Measurements from ENCODE around the gene CLSTN2.

CLSTN2 gene

DNA sequence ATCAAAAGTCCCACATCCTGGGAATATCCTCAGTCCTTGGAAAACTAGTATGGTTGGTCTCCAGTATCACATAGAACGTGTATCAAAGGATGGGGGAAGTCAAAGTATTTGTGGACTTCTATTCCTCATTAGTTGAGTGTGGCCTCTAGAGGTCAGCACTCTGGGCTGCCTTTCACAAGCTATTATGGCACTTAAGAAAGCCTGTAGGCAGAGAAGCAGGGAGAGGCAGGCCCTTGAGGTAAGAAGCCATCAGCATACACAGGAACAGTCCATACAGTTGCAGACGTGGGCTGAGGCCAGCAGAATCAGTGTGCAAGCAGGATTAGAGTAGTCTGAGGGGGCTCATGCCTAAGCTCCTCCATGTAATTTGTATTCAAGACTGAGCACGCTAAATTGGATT, 341.7 kb downstream of the CLSTN2 start:
- Mint-ChIP-seq H3K9me3 (no peaks in the 10 kb centered on the region), H3K4me3 (no peak overlapping the region), H3K4me1 (ENCODE audit: low read depth) (no peaks in the 10 kb centered on the region), H3K27ac (no peak overlapping the region), H3K27me3 (ENCODE audit: low read depth) (peaks cover 2% of the 10 kb centered on the region), H3K36me3 (ENCODE audit: low read depth) (no peaks in the 10 kb centered on the region)
- no peak for DNase-seq (ENCODE audit: low spot score)

DNA sequence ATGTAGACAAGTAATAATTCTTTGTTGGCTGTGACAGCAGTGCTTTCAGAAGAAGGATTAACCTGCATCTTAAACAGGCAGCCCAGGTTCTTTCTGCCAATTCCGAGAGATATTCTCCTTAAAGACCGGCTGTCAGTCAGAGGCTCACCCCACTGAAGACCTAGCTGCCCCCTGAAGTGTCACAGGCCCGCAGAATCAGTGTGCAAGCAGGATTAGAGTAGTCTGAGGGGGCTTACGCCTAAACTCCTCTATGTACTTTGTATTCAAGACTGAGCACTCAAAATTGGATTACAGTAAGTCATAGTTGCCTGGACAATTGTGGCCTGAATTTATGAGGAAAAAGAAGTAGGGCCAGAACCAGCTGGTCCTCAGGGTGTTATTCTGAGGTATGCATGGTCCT, 342.9 kb downstream of the CLSTN2 start:
- Mint-ChIP-seq H3K27ac (no peak overlapping the region), H3K4me3 (no peak overlapping the region), H3K4me1 (ENCODE audit: low read depth) (no peaks in the 10 kb centered on the region), H3K27me3 (ENCODE audit: low read depth) (peaks cover 2% of the 10 kb centered on the region), H3K36me3 (ENCODE audit: low read depth) (no peaks in the 10 kb centered on the region), H3K9me3 (no peaks in the 10 kb centered on the region)
- DNase-seq (ENCODE audit: low spot score), result no peak

DNA sequence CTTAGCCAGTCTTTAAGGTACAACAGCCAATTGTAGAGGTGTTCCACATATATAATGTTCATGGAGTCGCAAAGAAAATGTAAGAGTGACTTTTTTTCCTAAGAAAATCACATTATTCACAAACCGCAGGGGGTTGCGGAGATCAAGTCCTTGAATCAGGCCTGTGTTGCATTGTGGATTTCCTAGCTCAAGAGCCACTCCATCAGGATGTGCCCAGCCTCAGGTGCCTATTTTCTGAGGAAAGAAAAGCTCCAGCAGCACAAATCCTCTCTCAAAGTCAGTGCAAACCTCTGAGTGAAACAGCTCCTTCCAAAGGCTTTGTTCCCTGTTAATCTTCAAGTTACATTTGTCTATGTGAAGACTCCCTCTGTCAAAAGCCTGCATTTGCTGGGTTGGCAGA, 349.4 kb downstream of the CLSTN2 start:
- Mint-ChIP-seq H3K4me3 (no peak overlapping the region), H3K4me1 (ENCODE audit: low read depth) (no peaks in the 10 kb centered on the region), H3K27me3 (ENCODE audit: low read depth) (peaks cover 4% of the 10 kb centered on the region), H3K36me3 (ENCODE audit: low read depth) (no peaks in the 10 kb centered on the region), H3K27ac (no peak overlapping the region), H3K9me3 (no peaks in the 10 kb centered on the region)
- no peak for DNase-seq (ENCODE audit: low spot score)

DNA sequence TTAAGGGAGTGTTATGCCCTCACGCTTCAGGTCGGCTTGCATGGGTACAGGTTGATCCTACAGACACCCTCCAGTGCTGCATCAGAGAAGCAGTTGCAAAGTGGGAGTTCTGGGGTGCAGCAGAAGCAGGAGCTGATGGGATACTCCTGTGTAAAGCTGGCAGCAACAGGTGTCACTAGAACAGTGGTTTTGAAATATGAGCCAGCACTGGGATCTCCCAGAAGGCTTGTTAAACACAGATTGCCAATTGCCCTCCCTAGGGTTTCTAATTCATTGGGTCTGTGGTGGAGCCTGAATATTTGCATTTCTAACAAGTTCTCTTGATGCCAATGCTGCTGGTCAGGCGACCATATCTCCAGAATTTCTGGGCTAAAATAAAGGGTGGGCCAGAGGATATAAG, 350.4 kb downstream of the CLSTN2 start:
- Mint-ChIP-seq H3K4me3 (no peak overlapping the region), H3K27ac (no peak overlapping the region), H3K27me3 (ENCODE audit: low read depth) (peaks cover 2% of the 10 kb centered on the region), H3K9me3 (no peaks in the 10 kb centered on the region), H3K4me1 (ENCODE audit: low read depth) (no peaks in the 10 kb centered on the region), H3K36me3 (ENCODE audit: low read depth) (no peaks in the 10 kb centered on the region)
- DNase-seq (ENCODE audit: low spot score), result no peak

DNA sequence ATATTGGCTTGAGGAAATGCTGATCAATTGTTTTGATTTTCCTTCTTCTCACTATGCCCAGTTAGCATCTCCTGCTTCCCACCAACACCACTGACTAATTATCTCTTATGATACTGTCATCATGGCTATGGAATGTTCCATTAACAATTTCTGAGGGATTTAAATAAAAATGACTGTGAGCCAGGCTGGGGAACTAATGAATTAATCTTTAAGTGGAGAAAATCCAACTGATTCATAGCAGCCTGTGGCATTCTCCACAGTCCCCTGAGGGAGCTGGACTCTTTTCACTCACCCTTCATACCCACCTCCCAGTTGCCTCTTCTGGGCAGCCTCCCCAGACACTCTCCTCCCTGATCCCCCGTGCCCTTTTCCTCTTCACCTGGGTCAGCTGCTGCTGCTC, 353.6 kb downstream of the CLSTN2 start:
- Mint-ChIP-seq H3K36me3 (ENCODE audit: low read depth) (no peaks in the 10 kb centered on the region), H3K4me1 (ENCODE audit: low read depth) (no peaks in the 10 kb centered on the region), H3K4me3 (no peak overlapping the region), H3K27ac (no peak overlapping the region), H3K9me3 (no peaks in the 10 kb centered on the region), H3K27me3 (ENCODE audit: low read depth) (peaks cover 2% of the 10 kb centered on the region)
- DNase-seq (ENCODE audit: low spot score), result no peak

DNA sequence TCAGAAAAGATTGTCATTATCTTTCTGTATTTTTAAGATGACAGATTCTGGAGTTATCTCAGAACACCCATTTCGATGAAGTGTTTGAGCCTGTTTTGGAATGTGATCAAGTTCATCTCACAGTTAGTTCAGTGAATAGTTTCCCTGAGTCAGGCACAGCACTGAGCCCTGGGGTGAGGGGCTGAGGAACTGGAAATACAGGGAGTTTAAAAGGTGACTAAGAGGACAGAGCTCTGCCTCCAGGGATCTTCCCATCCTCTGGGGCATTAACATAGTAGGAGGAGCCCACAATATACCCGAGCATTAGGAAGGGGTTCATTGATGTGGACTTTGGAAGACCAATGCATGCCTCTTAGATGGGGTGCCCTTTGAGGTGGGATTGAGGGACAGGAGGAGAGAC, 355.1 kb downstream of the CLSTN2 start:
- H3K4me1 Mint-ChIP-seq (ENCODE audit: low read depth), result no peaks in the 10 kb centered on the region
- no peak overlapping the region for H3K27ac Mint-ChIP-seq
- no peaks in the 10 kb centered on the region for H3K9me3 Mint-ChIP-seq
- no peak overlapping the region for H3K4me3 Mint-ChIP-seq
- DNase-seq (ENCODE audit: low spot score), result no peak
- no peaks in the 10 kb centered on the region for H3K36me3 Mint-ChIP-seq (ENCODE audit: low read depth)
- H3K27me3 Mint-ChIP-seq (ENCODE audit: low read depth), result peaks cover 2% of the 10 kb centered on the region

DNA sequence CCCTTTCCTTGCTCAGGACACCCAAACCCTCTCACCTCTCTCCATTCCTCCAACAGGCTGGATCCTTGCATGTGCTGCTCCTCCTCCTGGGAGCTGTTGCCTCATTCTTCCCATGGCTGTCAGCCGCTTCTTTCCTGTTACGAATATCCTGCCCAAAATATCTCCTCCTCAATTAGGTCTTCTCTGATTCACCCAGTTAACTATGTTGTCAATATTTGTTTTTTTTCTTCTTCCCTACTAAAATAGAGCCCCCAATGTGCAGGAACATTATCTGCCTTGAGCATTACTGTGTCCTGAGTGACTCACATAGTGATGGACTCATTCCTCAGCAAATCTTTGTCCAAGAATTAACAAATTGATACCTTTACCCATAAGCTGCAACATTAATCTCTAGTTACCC, 357.2 kb downstream of the CLSTN2 start:
- Mint-ChIP-seq H3K27ac (no peak overlapping the region), H3K9me3 (no peaks in the 10 kb centered on the region), H3K36me3 (ENCODE audit: low read depth) (no peaks in the 10 kb centered on the region)

DNA sequence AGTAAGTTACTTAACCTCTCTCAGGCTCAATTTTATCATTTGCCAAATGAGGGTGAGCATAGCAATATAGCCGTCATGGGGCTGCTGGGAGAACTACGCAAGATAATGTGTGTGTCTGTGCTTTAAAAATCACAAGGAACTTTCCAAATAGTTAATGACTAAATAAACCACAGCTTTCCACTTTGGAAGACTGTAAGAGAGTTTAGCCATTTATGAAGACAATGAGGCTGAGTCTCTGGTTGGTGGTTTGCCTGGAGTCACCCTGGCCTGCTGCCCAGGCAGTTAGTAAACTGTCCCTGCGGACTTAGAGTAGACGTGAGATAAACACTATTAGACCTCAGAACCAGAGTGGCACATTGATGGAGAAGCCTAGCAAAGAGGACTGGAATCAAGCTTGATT, 357.7 kb downstream of the CLSTN2 start:
- no peak overlapping the region for H3K27ac Mint-ChIP-seq
- no peak for DNase-seq (ENCODE audit: low spot score)
- H3K36me3 Mint-ChIP-seq (ENCODE audit: low read depth), result no peaks in the 10 kb centered on the region
- no peaks in the 10 kb centered on the region for H3K9me3 Mint-ChIP-seq
- H3K27me3 Mint-ChIP-seq (ENCODE audit: low read depth), result no peaks in the 10 kb centered on the region
- H3K4me3 Mint-ChIP-seq, result no peak overlapping the region
- no peaks in the 10 kb centered on the region for H3K4me1 Mint-ChIP-seq (ENCODE audit: low read depth)

More for the DNA sequence above, 357.2 kb downstream of the CLSTN2 start:
- Mint-ChIP-seq H3K27me3 (ENCODE audit: low read depth) (no peaks in the 10 kb centered on the region), H3K4me3 (no peak overlapping the region), H3K4me1 (ENCODE audit: low read depth) (no peaks in the 10 kb centered on the region)
- DNase-seq (ENCODE audit: low spot score), result no peak

DNA sequence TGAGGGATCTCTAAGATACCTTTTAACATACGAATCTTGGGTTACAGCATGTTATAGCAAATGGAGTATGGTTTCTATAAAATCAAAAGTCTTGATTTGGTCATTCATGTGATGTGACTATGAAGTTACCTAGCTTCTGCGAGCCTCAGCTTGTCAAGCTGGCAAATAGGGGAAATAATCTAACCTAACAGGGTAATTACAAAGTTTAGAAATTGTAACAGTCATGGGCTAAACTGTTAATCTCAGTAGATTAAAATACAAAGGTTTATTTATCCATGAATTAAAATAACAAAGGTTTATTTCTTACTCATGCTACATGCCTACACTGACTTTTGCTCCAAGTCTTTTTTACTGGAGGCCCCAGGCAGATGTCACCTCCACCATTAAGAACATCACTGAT, 359.1 kb downstream of the CLSTN2 start:
- Mint-ChIP-seq H3K4me1 (ENCODE audit: low read depth) (no peaks in the 10 kb centered on the region), H3K9me3 (no peaks in the 10 kb centered on the region)

DNA sequence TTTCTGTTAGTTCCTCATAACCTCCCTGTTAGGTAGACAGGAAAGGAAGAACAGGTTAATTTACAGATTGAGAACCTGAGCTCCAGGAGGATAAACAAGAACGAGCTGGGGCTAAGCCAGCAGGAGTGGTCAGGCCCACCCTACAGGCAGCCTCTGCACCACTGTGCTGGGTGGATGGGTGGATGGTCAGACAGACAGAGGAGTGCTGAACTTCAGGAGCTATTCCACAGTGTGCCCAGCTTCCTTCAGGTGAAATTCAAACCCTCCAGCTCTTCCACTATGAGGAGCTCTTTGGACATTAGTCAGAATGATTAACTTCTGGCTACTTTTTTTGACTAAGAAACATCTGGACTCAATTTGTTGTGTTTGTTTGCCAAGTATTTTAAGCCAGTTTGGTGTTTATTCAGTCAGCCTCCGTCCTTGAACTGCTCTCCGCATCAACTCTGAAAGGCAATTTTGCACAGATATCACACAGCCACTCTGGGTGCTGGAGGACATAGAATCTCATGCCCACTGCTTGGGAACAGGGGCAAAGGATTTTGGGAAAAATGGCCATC, 361.9 kb downstream of the CLSTN2 start:
- no peak overlapping the region for H3K4me3 Mint-ChIP-seq
- no peaks in the 10 kb centered on the region for H3K27me3 Mint-ChIP-seq (ENCODE audit: low read depth)
- H3K27ac Mint-ChIP-seq, result no peak overlapping the region
- H3K9me3 Mint-ChIP-seq, result no peaks in the 10 kb centered on the region
- no peaks in the 10 kb centered on the region for H3K36me3 Mint-ChIP-seq (ENCODE audit: low read depth)
- H3K4me1 Mint-ChIP-seq (ENCODE audit: low read depth), result no peaks in the 10 kb centered on the region
- DNase-seq (ENCODE audit: low spot score), result no peak

More for the DNA sequence above, 359.1 kb downstream of the CLSTN2 start:
- H3K27me3 Mint-ChIP-seq (ENCODE audit: low read depth), result no peaks in the 10 kb centered on the region
- H3K4me3 Mint-ChIP-seq, result no peak overlapping the region
- no peaks in the 10 kb centered on the region for H3K36me3 Mint-ChIP-seq (ENCODE audit: low read depth)
- no peak overlapping the region for H3K27ac Mint-ChIP-seq
- DNase-seq (ENCODE audit: low spot score), result no peak

DNA sequence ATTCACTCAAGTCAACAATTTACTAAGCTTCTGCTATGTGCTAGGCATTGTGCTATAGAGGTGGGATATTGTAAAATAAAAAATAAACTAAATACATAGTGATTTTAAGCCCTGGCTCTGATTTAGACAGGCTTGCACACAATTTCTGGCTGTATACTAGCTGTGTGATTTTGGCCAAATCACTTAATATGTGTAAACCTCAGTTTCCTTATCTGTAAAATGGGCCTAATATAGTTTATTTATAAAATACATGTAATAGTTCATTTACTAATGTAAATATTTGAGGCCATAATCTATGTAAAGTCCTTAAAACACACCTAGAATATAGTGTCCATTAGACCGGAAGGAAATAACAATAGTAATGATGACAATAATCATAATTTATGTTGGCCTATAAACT, 363.1 kb downstream of the CLSTN2 start:
- no peaks in the 10 kb centered on the region for H3K4me1 Mint-ChIP-seq (ENCODE audit: low read depth)
- no peaks in the 10 kb centered on the region for H3K9me3 Mint-ChIP-seq
- H3K4me3 Mint-ChIP-seq, result no peak overlapping the region
- DNase-seq (ENCODE audit: low spot score), result no peak
- H3K27me3 Mint-ChIP-seq (ENCODE audit: low read depth), result peaks cover 4% of the 10 kb centered on the region
- no peaks in the 10 kb centered on the region for H3K36me3 Mint-ChIP-seq (ENCODE audit: low read depth)
- H3K27ac Mint-ChIP-seq, result no peak overlapping the region

DNA sequence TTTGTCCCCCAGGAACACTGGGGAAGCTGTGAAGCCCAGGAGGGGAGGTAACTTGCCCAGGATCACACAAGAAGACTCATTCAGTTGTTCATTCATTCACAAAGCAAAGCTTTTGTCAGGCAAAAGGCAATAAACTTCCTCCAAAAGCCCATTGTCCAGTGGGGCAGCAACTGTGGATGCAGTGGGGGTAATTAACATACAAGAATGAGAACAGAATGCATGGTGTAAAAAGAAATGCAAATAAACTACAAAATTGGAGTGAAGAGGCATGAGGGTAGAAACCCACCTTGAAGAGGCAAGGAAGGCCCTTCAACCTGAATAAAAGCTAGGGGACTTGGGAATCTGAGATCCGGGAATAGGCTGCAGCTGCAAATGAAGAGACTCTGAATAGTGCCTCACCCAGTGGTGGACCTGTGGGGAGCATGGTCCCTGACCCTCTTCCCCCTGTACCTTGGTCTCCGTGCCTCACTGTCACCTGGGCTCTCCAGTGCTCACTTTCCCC, 363.6 kb downstream of the CLSTN2 start:
- Mint-ChIP-seq H3K4me1 (ENCODE audit: low read depth) (no peaks in the 10 kb centered on the region), H3K36me3 (ENCODE audit: low read depth) (no peaks in the 10 kb centered on the region), H3K4me3 (no peak overlapping the region), H3K27me3 (ENCODE audit: low read depth) (peaks cover 4% of the 10 kb centered on the region), H3K27ac (no peak overlapping the region), H3K9me3 (no peaks in the 10 kb centered on the region)
- no peak for DNase-seq (ENCODE audit: low spot score)

DNA sequence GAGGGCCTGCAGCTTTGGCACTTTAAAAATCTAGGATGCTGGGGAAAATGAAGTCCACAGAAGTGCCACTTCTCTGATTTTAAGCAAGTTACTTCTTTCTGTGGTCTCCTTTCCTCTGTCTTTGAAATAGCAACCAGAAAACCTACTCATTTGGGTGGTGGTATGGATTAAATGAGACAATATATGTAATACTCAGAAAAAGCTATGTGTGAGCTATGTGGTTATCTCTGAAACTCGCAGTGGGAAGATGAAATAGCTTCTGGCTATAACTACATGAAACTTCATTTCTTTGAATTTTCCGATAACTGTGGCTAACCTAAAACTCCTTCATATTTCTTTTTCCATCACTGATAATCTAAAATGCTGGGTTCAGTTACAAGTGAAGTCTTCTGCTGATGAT, 368.9 kb downstream of the CLSTN2 start:
- Mint-ChIP-seq H3K4me3 (no peak overlapping the region), H3K4me1 (ENCODE audit: low read depth) (no peaks in the 10 kb centered on the region), H3K9me3 (no peaks in the 10 kb centered on the region), H3K27ac (no peak overlapping the region), H3K27me3 (ENCODE audit: low read depth) (peaks cover 4% of the 10 kb centered on the region), H3K36me3 (ENCODE audit: low read depth) (no peaks in the 10 kb centered on the region)
- DNase-seq (ENCODE audit: low spot score), result no peak

DNA sequence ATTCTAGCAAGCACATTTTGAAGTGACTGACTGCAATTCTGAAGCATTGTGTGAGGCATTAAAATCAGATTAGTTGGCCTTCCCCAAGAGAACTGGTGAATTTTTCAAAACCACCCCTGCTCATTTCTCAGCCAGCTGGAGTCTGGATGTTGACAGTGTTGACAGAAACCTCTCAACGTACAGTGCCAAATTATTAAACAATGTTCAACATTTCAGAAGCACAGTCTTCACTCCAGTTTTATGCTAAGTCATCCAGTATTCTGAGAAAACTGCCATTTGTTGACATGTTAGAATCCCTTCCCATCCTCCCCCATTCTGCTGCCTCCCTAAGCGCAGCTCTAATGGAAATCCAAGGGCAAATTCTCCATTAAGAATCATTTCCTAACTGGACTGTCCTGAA, 373.6 kb downstream of the CLSTN2 start:
- Mint-ChIP-seq H3K27me3 (ENCODE audit: low read depth) (no peaks in the 10 kb centered on the region), H3K36me3 (ENCODE audit: low read depth) (no peaks in the 10 kb centered on the region), H3K4me1 (ENCODE audit: low read depth) (no peaks in the 10 kb centered on the region), H3K27ac (no peak overlapping the region), H3K9me3 (no peaks in the 10 kb centered on the region), H3K4me3 (no peak overlapping the region)
- no peak for DNase-seq (ENCODE audit: low spot score)

DNA sequence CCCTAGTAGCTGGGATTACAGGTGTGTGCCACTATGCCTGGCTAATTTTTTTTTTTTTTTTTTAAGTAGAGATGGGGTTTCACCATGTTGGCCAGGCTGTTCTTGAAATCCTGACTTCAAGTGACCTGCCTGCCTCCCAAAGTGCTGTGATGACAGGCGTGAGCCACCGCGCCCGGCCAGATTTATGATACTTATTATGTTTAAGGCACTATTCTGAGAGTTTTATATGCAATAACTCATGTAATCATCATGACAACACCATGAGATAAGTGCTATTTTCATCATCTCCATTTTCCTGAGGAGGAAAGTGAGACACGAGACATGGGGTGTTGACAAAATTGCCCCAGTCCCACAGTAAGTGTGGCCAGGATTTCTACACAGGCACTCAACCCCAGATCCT, 376.4 kb downstream of the CLSTN2 start:
- Mint-ChIP-seq H3K4me1 (ENCODE audit: low read depth) (no peaks in the 10 kb centered on the region), H3K27ac (no peak overlapping the region), H3K4me3 (no peak overlapping the region), H3K36me3 (ENCODE audit: low read depth) (no peaks in the 10 kb centered on the region), H3K27me3 (ENCODE audit: low read depth) (no peaks in the 10 kb centered on the region), H3K9me3 (no peaks in the 10 kb centered on the region)
- DNase-seq (ENCODE audit: low spot score), result no peak
